DND-41 (cell line): Measurements from ENCODE around the gene FSTL1.

Experiments
- EZH2 ChIP-seq: IDR thresholded peaks from 3 replicates; pipeline ENCODE4 v1.6.1; 2012; ENCODE audit warnings: borderline replicate concordance, low read depth, mild to moderate bottlenecking, moderate library complexity, low read length, inconsistent platforms; ENCODE audit not compliant: severe bottlenecking
- TF ChIP-seq, protein P1 (sequence below): IDR thresholded peaks from 2 replicates; pipeline ENCODE4 v1.5.1; 2012; ENCODE audit warnings: borderline replicate concordance, low read length, moderate library complexity, mild to moderate bottlenecking; ENCODE audit not compliant: poor library complexity, severe bottlenecking; ENCODE audit errors: extremely low read depth

DNA sequence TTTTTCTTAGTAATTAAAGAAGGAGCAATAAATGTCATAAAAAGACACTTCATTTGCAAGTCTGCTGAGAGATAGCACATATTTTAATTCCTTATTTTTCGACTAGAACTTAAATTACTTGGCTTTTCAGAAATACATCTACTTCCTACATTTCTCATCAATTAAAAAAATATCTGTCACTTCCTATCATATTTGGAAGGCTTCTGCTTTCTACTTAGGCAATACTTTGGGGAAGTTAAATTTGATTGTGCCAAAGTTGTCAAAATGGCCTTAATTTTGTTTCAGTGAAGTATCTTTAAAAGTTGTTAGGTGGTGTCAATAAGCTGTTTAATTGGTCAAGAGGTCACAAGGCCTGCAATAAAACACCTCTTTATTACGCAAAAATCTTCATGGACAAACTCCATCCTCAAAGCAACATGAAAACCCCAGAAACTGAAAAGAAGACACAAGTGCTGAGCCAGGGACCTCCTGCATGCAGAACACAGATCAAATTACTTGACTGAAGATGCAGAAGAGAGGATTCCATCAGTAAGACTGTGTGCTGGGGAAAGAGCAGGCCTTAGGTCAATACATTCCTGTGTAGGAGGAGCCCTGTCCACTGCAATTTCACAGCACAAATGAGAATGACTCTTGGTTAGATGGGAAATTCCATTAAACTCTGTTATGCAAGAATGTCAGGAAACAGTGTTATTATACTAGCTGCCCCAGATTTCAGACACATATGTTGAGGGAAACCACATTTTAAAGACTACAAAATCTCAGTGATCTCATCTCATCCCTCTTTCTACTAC lies 48.0 kb upstream of the FSTL1 start:
- TF ChIP-seq, protein P1, sequence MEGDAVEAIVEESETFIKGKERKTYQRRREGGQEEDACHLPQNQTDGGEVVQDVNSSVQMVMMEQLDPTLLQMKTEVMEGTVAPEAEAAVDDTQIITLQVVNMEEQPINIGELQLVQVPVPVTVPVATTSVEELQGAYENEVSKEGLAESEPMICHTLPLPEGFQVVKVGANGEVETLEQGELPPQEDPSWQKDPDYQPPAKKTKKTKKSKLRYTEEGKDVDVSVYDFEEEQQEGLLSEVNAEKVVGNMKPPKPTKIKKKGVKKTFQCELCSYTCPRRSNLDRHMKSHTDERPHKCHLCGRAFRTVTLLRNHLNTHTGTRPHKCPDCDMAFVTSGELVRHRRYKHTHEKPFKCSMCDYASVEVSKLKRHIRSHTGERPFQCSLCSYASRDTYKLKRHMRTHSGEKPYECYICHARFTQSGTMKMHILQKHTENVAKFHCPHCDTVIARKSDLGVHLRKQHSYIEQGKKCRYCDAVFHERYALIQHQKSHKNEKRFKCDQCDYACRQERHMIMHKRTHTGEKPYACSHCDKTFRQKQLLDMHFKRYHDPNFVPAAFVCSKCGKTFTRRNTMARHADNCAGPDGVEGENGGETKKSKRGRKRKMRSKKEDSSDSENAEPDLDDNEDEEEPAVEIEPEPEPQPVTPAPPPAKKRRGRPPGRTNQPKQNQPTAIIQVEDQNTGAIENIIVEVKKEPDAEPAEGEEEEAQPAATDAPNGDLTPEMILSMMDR = no peak
- no peak for TF ChIP-seq EZH2
